ENCODE measurements around the gene ITPRIPL2. TPM values are rescaled to one million over a fixed set of nuclear protein-coding genes. Genes with fewer than 3 reads are reported as not detected.

The ITPRIPL2 gene
- polyA plus RNA-seq, 1 donor from 2014 or later, result not detected

DNA sequence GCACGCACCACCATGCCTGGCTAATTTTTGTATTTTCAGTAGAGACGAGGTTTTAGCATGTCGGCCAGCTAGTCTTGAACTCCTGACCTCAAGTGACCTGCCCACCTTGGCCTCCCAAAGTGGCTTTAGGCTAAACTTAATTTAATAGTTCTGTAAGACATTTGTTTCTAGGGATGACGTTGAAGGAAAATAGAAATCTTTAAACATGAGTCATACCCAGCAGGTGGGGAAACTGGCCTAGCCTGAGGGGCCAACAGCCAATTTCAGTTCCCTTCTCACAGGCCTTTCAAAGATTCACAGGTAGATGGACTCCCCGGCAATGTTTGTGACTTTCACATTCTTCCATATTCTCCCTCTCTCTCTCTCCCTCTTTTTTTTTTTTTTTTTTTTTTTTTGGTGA lies 18.1 kb upstream of the ITPRIPL2 start:
- Histone ChIP-seq H3K9me2 (ENCODE audit: insufficient read depth, low read length) (no peaks in the 10 kb centered on the region), H3K4me2 (ENCODE audit: low read length) (no peak overlapping the region)
- no peak for TF ChIP-seq TAF1 (IDR thresholded peaks at IDR 0.05; ENCODE audit: low read depth)
- TF ChIP-seq RAD21 (conservative IDR thresholded peaks at IDR 0.05), result no peak
- no peak for TF ChIP-seq POLR2AphosphoS5 (IDR thresholded peaks at IDR 0.05)
- no peak for TF ChIP-seq MXI1 (conservative IDR thresholded peaks at IDR 0.05; ENCODE audit: poor library complexity, severe bottlenecking)
- TF ChIP-seq SMC3 (conservative IDR thresholded peaks at IDR 0.05; ENCODE audit: poor library complexity), result no peak
- TF ChIP-seq, protein P1, sequence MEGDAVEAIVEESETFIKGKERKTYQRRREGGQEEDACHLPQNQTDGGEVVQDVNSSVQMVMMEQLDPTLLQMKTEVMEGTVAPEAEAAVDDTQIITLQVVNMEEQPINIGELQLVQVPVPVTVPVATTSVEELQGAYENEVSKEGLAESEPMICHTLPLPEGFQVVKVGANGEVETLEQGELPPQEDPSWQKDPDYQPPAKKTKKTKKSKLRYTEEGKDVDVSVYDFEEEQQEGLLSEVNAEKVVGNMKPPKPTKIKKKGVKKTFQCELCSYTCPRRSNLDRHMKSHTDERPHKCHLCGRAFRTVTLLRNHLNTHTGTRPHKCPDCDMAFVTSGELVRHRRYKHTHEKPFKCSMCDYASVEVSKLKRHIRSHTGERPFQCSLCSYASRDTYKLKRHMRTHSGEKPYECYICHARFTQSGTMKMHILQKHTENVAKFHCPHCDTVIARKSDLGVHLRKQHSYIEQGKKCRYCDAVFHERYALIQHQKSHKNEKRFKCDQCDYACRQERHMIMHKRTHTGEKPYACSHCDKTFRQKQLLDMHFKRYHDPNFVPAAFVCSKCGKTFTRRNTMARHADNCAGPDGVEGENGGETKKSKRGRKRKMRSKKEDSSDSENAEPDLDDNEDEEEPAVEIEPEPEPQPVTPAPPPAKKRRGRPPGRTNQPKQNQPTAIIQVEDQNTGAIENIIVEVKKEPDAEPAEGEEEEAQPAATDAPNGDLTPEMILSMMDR (IDR thresholded peaks at IDR 0.05; ENCODE audit: poor library complexity, severe bottlenecking), result no peak
- no peak for TF ChIP-seq EP300 (conservative IDR thresholded peaks at IDR 0.05; ENCODE audit: poor library complexity, severe bottlenecking)
- TF ChIP-seq EZH2 (IDR thresholded peaks at IDR 0.05; ENCODE audit: borderline replicate concordance, insufficient read depth, low read length, poor library complexity, severe bottlenecking), result no peak
- TF ChIP-seq, protein P2, sequence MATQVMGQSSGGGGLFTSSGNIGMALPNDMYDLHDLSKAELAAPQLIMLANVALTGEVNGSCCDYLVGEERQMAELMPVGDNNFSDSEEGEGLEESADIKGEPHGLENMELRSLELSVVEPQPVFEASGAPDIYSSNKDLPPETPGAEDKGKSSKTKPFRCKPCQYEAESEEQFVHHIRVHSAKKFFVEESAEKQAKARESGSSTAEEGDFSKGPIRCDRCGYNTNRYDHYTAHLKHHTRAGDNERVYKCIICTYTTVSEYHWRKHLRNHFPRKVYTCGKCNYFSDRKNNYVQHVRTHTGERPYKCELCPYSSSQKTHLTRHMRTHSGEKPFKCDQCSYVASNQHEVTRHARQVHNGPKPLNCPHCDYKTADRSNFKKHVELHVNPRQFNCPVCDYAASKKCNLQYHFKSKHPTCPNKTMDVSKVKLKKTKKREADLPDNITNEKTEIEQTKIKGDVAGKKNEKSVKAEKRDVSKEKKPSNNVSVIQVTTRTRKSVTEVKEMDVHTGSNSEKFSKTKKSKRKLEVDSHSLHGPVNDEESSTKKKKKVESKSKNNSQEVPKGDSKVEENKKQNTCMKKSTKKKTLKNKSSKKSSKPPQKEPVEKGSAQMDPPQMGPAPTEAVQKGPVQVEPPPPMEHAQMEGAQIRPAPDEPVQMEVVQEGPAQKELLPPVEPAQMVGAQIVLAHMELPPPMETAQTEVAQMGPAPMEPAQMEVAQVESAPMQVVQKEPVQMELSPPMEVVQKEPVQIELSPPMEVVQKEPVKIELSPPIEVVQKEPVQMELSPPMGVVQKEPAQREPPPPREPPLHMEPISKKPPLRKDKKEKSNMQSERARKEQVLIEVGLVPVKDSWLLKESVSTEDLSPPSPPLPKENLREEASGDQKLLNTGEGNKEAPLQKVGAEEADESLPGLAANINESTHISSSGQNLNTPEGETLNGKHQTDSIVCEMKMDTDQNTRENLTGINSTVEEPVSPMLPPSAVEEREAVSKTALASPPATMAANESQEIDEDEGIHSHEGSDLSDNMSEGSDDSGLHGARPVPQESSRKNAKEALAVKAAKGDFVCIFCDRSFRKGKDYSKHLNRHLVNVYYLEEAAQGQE (IDR thresholded peaks at IDR 0.05; ENCODE audit: borderline replicate concordance), result no peak

DNA sequence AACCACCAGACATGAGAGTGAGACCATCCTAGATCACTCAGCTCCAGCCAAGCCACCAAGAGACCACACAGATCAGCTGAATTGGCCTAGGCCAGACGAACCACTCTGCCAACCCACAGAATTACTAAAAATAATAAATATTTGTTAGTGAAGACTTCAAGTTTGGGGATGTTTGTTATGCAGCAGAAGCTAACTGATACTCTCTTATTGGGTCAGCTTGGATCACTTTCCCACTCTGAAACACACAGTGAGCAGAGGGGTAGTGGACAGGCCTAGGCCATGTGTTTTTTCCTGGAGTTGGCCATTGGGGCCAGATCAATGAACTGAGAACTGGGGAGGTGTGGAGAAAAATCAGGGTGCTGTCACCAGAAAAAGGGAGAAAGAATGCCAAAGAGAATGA lies 15.6 kb upstream of the ITPRIPL2 start:
- Histone ChIP-seq H3K27ac (ENCODE audit: low read length) (no peak overlapping the region), H3K27me3 (ENCODE audit: insufficient read depth, low read depth, low read length) (no peaks in the 10 kb centered on the region), H3K79me2 (replicated peaks; ENCODE audit: insufficient read depth, low read length) (no peaks in the 10 kb centered on the region), H3K4me2 (ENCODE audit: low read length) (no peak overlapping the region), H3K9me2 (ENCODE audit: insufficient read depth, low read length) (no peaks in the 10 kb centered on the region), H3K9me3 (ENCODE audit: low read length) (no peaks in the 10 kb centered on the region), H4K20me1 (ENCODE audit: insufficient read depth) (no peaks in the 10 kb centered on the region), H2AFZ (ENCODE audit: low read depth, low read length) (no peak overlapping the region), H3K4me3 (ENCODE audit: low read length) (no peak overlapping the region), H3F3A (ENCODE audit: insufficient read depth, low read length, poor library complexity, severe bottlenecking) (no peaks in the 10 kb centered on the region), H3K36me3 (ENCODE audit: insufficient read depth, low read length) (no peaks in the 10 kb centered on the region), H3K9ac (ENCODE audit: low read length) (no peak overlapping the region)
- no peak for TF ChIP-seq TAF1 (IDR thresholded peaks at IDR 0.05; ENCODE audit: low read depth)
- TF ChIP-seq SMC3 (conservative IDR thresholded peaks at IDR 0.05; ENCODE audit: poor library complexity), result no peak
- TF ChIP-seq MXI1 (conservative IDR thresholded peaks at IDR 0.05; ENCODE audit: poor library complexity, severe bottlenecking), result no peak
- TF ChIP-seq POLR2AphosphoS5 (IDR thresholded peaks at IDR 0.05), result no peak
- TF ChIP-seq, protein P1 (IDR thresholded peaks at IDR 0.05; ENCODE audit: poor library complexity, severe bottlenecking), result no peak
- no peak for TF ChIP-seq EP300 (conservative IDR thresholded peaks at IDR 0.05; ENCODE audit: poor library complexity, severe bottlenecking)
- no peak for TF ChIP-seq EZH2 (IDR thresholded peaks at IDR 0.05; ENCODE audit: borderline replicate concordance, insufficient read depth, low read length, poor library complexity, severe bottlenecking)

More for the DNA sequence above, 18.1 kb upstream of the ITPRIPL2 start:
- Histone ChIP-seq H2AFZ (ENCODE audit: low read depth, low read length) (no peak overlapping the region), H3K9ac (ENCODE audit: low read length) (no peak overlapping the region), H4K20me1 (ENCODE audit: insufficient read depth) (no peaks in the 10 kb centered on the region), H3K4me3 (ENCODE audit: low read length) (no peak overlapping the region), H3K9me3 (ENCODE audit: low read length) (no peaks in the 10 kb centered on the region), H3K27ac (ENCODE audit: low read length) (no peak overlapping the region), H3K36me3 (ENCODE audit: insufficient read depth, low read length) (no peaks in the 10 kb centered on the region), H3F3A (ENCODE audit: insufficient read depth, low read length, poor library complexity, severe bottlenecking) (no peaks in the 10 kb centered on the region), H3K79me2 (replicated peaks; ENCODE audit: insufficient read depth, low read length) (no peaks in the 10 kb centered on the region), H3K27me3 (ENCODE audit: insufficient read depth, low read depth, low read length) (no peaks in the 10 kb centered on the region)

Data from neural cell (in vitro differentiated cells).